Caco-2 (cell line): ENCODE data around the gene RAB12. TPM values are rescaled to one million over a fixed set of nuclear protein-coding genes. Genes with fewer than 3 reads are reported as not detected.

Experiments
- Bru-seq: library from RNA; stranded (reverse); fragments of 400-500 nt; gene quantifications from one replicate; lab custom pipeline; 2021; lab: Mats Ljungman, UMichigan
- BruChase-seq, 2 experiments: library from RNA; stranded (reverse); fragments of 400-500 nt; gene quantifications; one replicate each; lab custom pipeline; 2021; lab: Mats Ljungman, UMichigan
- BruUV-seq: library from RNA; stranded (reverse); fragments of 400-500 nt; replicated peaks from 2 replicates; lab custom pipeline; 2021; lab: Mats Ljungman, UMichigan
- CTCF ChIA-PET: fragments of 300-600 bp; sonication (Branson Sonifier 250); formaldehyde crosslinking; loops from one replicate; lab custom pipeline; 2022; ENCODE audit warnings: antibody characterized with exemption; lab: Charles Lee
- POLR2A ChIA-PET: fragments of 300-600 bp; sonication (Branson Sonifier 250); formaldehyde crosslinking; loops from one replicate; lab custom pipeline; 2022; ENCODE audit warnings: antibody characterized with exemption; lab: Charles Lee
- DNase-seq, 2 experiments: peaks; one replicate each; pipeline versions ENCODE4 v3.0.0 to v3.0.0-alpha.2; 2020 to 2022
- H3K27me3 ChIP-seq: replicated peaks from 2 replicates; pipeline ENCODE4 v1.6.0; 2011; ENCODE audit warnings: low read length; ENCODE audit not compliant: control insufficient read depth, insufficient read depth
- H3K36me3 ChIP-seq: 2 replicates; pipeline ENCODE4 v1.5.1; 2011; ENCODE audit warnings: low read length; ENCODE audit not compliant: control insufficient read depth, insufficient read depth
- H3K4me1 ChIP-seq: fragments of 250-450 bp; sonication (Bioruptor Pico); 2 replicates; pipeline ENCODE4 v1.5.1; 2020; ENCODE audit warnings: mild to moderate bottlenecking
- H3K4me3 ChIP-seq: 2 replicates; pipeline ENCODE4 v1.5.1; 2011; ENCODE audit warnings: low read depth, mild to moderate bottlenecking, control low read depth, low read length
- H3K9me3 ChIP-seq: fragments of 250-450 bp; sonication (Bioruptor Pico); 2 replicates; pipeline ENCODE4 v1.5.1; 2020; ENCODE audit warnings: mild to moderate bottlenecking, moderate library complexity
- H3K27ac Mint-ChIP-seq: one replicate; pipeline ENCODE4 v1.8.0; 2022; ENCODE audit warnings: mixed read lengths; ENCODE audit not compliant: unreplicated experiment
- H3K27me3 Mint-ChIP-seq: one replicate; pipeline ENCODE4 v1.8.0; 2022; ENCODE audit warnings: mixed read lengths; ENCODE audit not compliant: insufficient read depth, unreplicated experiment
- H3K36me3 Mint-ChIP-seq: one replicate; pipeline ENCODE4 v1.8.0; 2022; ENCODE audit warnings: mild to moderate bottlenecking, mixed read lengths; ENCODE audit not compliant: insufficient read depth, unreplicated experiment
- H3K4me1 Mint-ChIP-seq: one replicate; pipeline ENCODE4 v1.8.0; 2022; ENCODE audit warnings: low read depth, mixed read lengths; ENCODE audit not compliant: unreplicated experiment
- H3K4me3 Mint-ChIP-seq: one replicate; pipeline ENCODE4 v1.8.0; 2022; ENCODE audit warnings: mild to moderate bottlenecking, moderate library complexity, mixed read lengths; ENCODE audit not compliant: unreplicated experiment
- H3K9me3 Mint-ChIP-seq: one replicate; pipeline ENCODE4 v1.8.0; 2022; ENCODE audit warnings: mixed read lengths; ENCODE audit not compliant: unreplicated experiment
- intact Hi-C: fragments of 100-400 bp; cut with micrococcal nuclease; formaldehyde crosslinking; loops from one replicate; pipeline ENCODE4 v1.10.0; 2022; ENCODE audit not compliant: unreplicated experiment
- long read RNA-seq: library from polyadenylated mRNA; stranded (forward); transcript quantifications from one replicate; pipeline ENCODE4 v2.0.0, GENCODE V29; 2022
- total RNA-seq: library from RNA; stranded (reverse); gene quantifications from 2 replicates; pipeline ENCODE4 v1.2.3, GENCODE V29; 2022
- TF ChIP-seq, protein P1 (sequence below), 2 experiments: fragments of 200-600 bp in 1 of 2; IDR thresholded peaks; 1 replicate in 1 of 2; 2 replicates in 1 of 2; pipeline versions ENCODE4 v1.5.1 to v1.8.0; 2011 to 2022; ENCODE audit warnings: antibody characterized with exemption in 1 of 2, control low read depth in 1 of 2, inconsistent platforms in 1 of 2, low read depth in 1 of 2, low read length in 1 of 2, mild to moderate bottlenecking in 1 of 2, moderate library complexity in 1 of 2; ENCODE audit not compliant: insufficient read depth in 1 of 2, severe bottlenecking in 1 of 2, unreplicated experiment in 1 of 2

Gene RAB12
- total RNA-seq: 37.8 and 42.8 TPM in 2 replicates
- percentile 91 among the genes with signal in this experiment for Bru-seq, nascent RNA
- BruChase-seq, experiment 1, labeled RNA remaining after a 2-hour chase: percentile 91 among the genes with signal in this experiment
- BruChase-seq, experiment 2, labeled RNA remaining after a 6-hour chase: percentile 87 among the genes with signal in this experiment
- long read RNA-seq, partial matches to known transcripts: 0 of 9 reads
- long read RNA-seq, other reads (novel, unspliced or antisense): 9 of 9 reads

DNA sequence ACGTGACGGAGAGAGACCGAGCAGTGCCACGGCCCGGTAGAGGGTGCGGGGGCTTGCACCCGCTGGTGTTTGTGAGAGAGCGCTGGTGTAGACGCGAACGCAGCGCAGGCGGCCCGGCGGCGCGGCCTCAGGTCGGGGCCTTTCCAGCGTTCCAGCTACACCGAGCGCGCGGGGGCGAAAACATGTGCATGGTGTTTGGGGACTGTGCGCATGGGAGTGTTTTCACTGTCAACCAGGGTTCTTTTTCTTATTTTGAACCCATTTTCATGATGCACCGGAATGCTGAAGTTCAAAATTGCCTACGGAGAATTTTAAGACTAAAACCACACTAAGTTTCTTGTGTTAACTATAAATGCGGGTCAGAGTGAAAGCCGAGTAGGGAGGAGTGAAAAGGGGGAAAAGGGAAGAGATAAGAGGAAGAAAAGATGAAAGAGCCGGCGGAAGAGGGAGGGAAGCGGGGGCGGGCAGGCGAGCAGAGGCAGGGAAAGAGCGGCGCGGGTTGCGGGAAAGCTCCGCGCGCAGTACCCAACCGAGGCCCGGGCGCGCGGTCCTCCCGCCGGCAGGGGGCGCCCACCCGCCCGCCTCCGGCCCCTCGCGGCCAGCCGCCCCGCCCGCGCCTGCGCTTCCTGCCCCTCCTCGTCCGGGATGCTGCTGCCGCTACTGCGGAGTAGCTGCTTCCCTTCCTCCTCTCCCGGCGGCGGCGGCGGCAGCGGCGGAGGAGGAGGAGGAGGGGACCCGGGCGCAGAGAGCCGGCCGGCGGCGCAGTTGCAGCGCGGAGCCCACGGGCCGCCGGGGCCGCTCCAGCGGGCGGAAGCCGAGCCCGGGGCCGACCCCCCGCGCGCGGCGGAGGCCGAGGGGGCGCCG lies at the start of gene RAB12:
RAB12 (plus strand) TSS at position 643 of the 864 bp plus-strand sequence; CDS start at position 646, 3 bp downstream.
- Histone ChIP-seq H3K27me3 (no peaks in the 10 kb centered on the region), H3K9me3 (no peaks in the 10 kb centered on the region), H3K4me1 (peaks cover 8% of the 10 kb centered on the region), H3K4me3 (peak within 1 kb of the TSS; percentile 73), H3K36me3 (no peaks in the 10 kb centered on the region; the same call in 1 of the 2 replicates)
- Mint-ChIP-seq H3K9me3 (no peaks in the 10 kb centered on the region), H3K4me1 (peaks cover 16% of the 10 kb centered on the region), H3K36me3 (no peaks in the 10 kb centered on the region), H3K27me3 (peaks cover 2% of the 10 kb centered on the region), H3K4me3 (peak within 1 kb of the TSS; percentile 72), H3K27ac (no peak within 1 kb of the TSS)
- TF ChIP-seq, protein P1, sequence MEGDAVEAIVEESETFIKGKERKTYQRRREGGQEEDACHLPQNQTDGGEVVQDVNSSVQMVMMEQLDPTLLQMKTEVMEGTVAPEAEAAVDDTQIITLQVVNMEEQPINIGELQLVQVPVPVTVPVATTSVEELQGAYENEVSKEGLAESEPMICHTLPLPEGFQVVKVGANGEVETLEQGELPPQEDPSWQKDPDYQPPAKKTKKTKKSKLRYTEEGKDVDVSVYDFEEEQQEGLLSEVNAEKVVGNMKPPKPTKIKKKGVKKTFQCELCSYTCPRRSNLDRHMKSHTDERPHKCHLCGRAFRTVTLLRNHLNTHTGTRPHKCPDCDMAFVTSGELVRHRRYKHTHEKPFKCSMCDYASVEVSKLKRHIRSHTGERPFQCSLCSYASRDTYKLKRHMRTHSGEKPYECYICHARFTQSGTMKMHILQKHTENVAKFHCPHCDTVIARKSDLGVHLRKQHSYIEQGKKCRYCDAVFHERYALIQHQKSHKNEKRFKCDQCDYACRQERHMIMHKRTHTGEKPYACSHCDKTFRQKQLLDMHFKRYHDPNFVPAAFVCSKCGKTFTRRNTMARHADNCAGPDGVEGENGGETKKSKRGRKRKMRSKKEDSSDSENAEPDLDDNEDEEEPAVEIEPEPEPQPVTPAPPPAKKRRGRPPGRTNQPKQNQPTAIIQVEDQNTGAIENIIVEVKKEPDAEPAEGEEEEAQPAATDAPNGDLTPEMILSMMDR (IDR thresholded peaks at IDR 0.05; ENCODE audit: insufficient read depth in 1 of 2, low read depth in 1 of 2, low read length in 1 of 2, severe bottlenecking in 1 of 2, unreplicated experiment in 1 of 2): peak; percentile 29 to 54
- intact Hi-C loops: no loop called here
- DNase-seq: peak; percentile 87 to 91
- ChIA-PET POLR2A (no interaction called here), CTCF (interaction anchor here (0.5 to 1.2 kb wide), 4 partner anchors 47 to 568 kb away, joined by 3 to 5 read pairs (median 3); no protein-coding TSS in a partner anchor)
- BruUV-seq: no TSS peak

- no peaks in the 10 kb centered on the region for H3K36me3 Mint-ChIP-seq
Observed at GRCh38 chr18:8559612-8560186, 49.5 kb upstream of the RAB12 start.

More at GRCh38 chr18:8559612-8560186, 49.5 kb upstream of the RAB12 start:
- POLR2A ChIA-PET: no interaction called here
- Mint-ChIP-seq H3K4me1 (no peaks in the 10 kb centered on the region), H3K27ac (no peak overlapping the region), H3K27me3 (peaks cover 10% of the 10 kb centered on the region), H3K9me3 (no peaks in the 10 kb centered on the region), H3K4me3 (no peak overlapping the region)
- Histone ChIP-seq H3K36me3 (no peaks in the 10 kb centered on the region), H3K4me3 (no peak overlapping the region), H3K9me3 (no peaks in the 10 kb centered on the region), H3K27me3 (no peaks in the 10 kb centered on the region), H3K4me1 (no peaks in the 10 kb centered on the region)
- intact Hi-C loops: no loop called here
- no TSS peak for BruUV-seq
- TF ChIP-seq, protein P1 (IDR thresholded peaks at IDR 0.05; ENCODE audit: insufficient read depth in 1 of 2, low read depth in 1 of 2, low read length in 1 of 2, severe bottlenecking in 1 of 2, unreplicated experiment in 1 of 2): no peak
- DNase-seq: no peak
- CTCF ChIA-PET: no interaction called here
